PC-9 (cell line): ENCODE results near the gene RSF1. TPM values are rescaled to one million over a fixed set of nuclear protein-coding genes. Genes with fewer than 3 reads are reported as not detected.

ENCODE experiments used
- BruUV-seq: library from RNA; stranded (reverse); fragments of 400-500 nt; replicated peaks from 2 replicates; lab custom pipeline; 2021; lab: Mats Ljungman, UMichigan
- CTCF ChIA-PET: fragments of 300-600 bp; sonication (Branson Sonifier 250); formaldehyde crosslinking; loops from one replicate; lab custom pipeline; 2022; ENCODE audit warnings: antibody characterized with exemption; lab: Charles Lee
- POLR2A ChIA-PET: fragments of 300-600 bp; sonication (Branson Sonifier 250); formaldehyde crosslinking; loops from one replicate; lab custom pipeline; 2022; ENCODE audit warnings: antibody characterized with exemption; ENCODE audit not compliant: unreplicated experiment; lab: Charles Lee
- DNase-seq, 2 experiments: peaks; one replicate each; pipeline versions ENCODE4 v3.0.0 to v3.0.0-alpha.2; 2015 to 2022; ENCODE audit warnings: mixed read lengths in 1 of 2
- H2AFZ ChIP-seq: fragments of 200-600 bp; sonication (generic); 2 replicates; pipeline ENCODE4 v1.8.1; 2017; ENCODE audit warnings: antibody characterized with exemption
- H3F3A ChIP-seq: fragments of 200-600 bp; sonication (generic); 2 replicates; pipeline ENCODE4 v1.8.1; 2017; ENCODE audit warnings: antibody characterized with exemption, mild to moderate bottlenecking, low read depth; ENCODE audit not compliant: insufficient read depth
- H3K27ac ChIP-seq: fragments of 200-600 bp; sonication (generic); 2 replicates; pipeline ENCODE4 v1.6.1; 2016; ENCODE audit warnings: mixed run types
- H3K27me3 ChIP-seq: fragments of 200-600 bp; sonication (generic); 2 replicates; pipeline ENCODE4 v1.6.1; 2016; ENCODE audit warnings: low read depth, mixed run types; ENCODE audit not compliant: insufficient read depth
- H3K36me3 ChIP-seq: fragments of 200-600 bp; sonication (generic); 2 replicates; pipeline ENCODE4 v1.6.1; 2016; ENCODE audit warnings: low read depth, mixed run types
- H3K4me1 ChIP-seq: fragments of 200-600 bp; sonication (generic); replicated peaks from 2 replicates; pipeline ENCODE4 v1.6.1; 2016; ENCODE audit warnings: mixed run types; ENCODE audit not compliant: insufficient read depth
- H3K4me2 ChIP-seq: fragments of 200-600 bp; sonication (generic); 2 replicates; pipeline ENCODE4 v1.6.1; 2017; ENCODE audit warnings: mixed run types
- H3K4me3 ChIP-seq: fragments of 200-600 bp; sonication (generic); 2 replicates; pipeline ENCODE4 v1.6.1; 2016; ENCODE audit warnings: mixed run types
- H3K79me2 ChIP-seq: fragments of 200-600 bp; sonication (generic); 2 replicates; pipeline ENCODE4 v1.6.1; 2017; ENCODE audit warnings: low read depth, mixed run types
- H3K9me2 ChIP-seq: fragments of 200-600 bp; sonication (generic); 2 replicates; pipeline ENCODE4 v1.8.1; 2017; ENCODE audit warnings: mild to moderate bottlenecking; ENCODE audit not compliant: insufficient read depth
- H3K9me3 ChIP-seq: fragments of 200-600 bp; sonication (generic); 2 replicates; pipeline ENCODE4 v1.8.1; 2016; ENCODE audit warnings: low read depth; ENCODE audit not compliant: insufficient read depth
- H4K20me1 ChIP-seq: fragments of 200-600 bp; sonication (generic); 2 replicates; pipeline ENCODE4 v1.8.1; 2017; ENCODE audit not compliant: insufficient read depth
- CTCF ChIP-seq: fragments of 200-600 bp; sonication (generic); conservative IDR thresholded peaks from 2 replicates; pipeline ENCODE4 v1.6.1; 2017; ENCODE audit warnings: mixed run types, antibody characterized with exemption, mild to moderate bottlenecking, moderate library complexity
- EZH2 ChIP-seq: fragments of 200-600 bp; sonication (generic); IDR thresholded peaks from 2 replicates; pipeline ENCODE4 v1.8.0; 2017; ENCODE audit warnings: antibody characterized with exemption, low read depth
- intact Hi-C: fragments of 100-400 bp; cut with micrococcal nuclease; formaldehyde crosslinking; loops from one replicate; pipeline ENCODE4 v1.10.0; 2022; ENCODE audit not compliant: unreplicated experiment
- total RNA-seq: library from RNA; stranded (reverse); gene quantifications from 2 replicates; pipeline ENCODE4 v1.2.3, GENCODE V29; 2021

The RSF1 gene
- total RNA-seq, 1 experiment from 2014 or later: 110 TPM

GRCh38 chr11:77753230-77753629, 67.3 kb downstream of the RSF1 start:
- TF ChIP-seq EZH2: no peak
- TF ChIP-seq CTCF: no peak

GRCh38 chr11:77752516-77752915, 68.0 kb downstream of the RSF1 start:
- Histone ChIP-seq H3F3A (0 out of 2 replicates have a peak, but pooled peaks cover 4% of the 10 kb centered on the region), H3K27ac (no peak overlapping the region), H3K27me3 (no peaks in the 10 kb centered on the region), H3K79me2 (peaks cover 7% of the 10 kb centered on the region; the same call in 1 of the 2 replicates), H4K20me1 (peaks cover 26% of the 10 kb centered on the region; the same call in 1 of the 2 replicates), H3K9me2 (no peaks in the 10 kb centered on the region), H3K4me3 (no peak overlapping the region), H3K4me1 (peaks cover 5% of the 10 kb centered on the region), H3K36me3 (peaks cover 23% of the 10 kb centered on the region), H3K9me3 (no peaks in the 10 kb centered on the region), H2AFZ (no peak overlapping the region), H3K4me2 (no peak overlapping the region)
- intact Hi-C loops: no loop called here
- TF ChIP-seq CTCF (no peak), EZH2 (no peak)
- POLR2A ChIA-PET: no interaction called here
- BruUV-seq: no TSS peak
- CTCF ChIA-PET: no interaction called here
- no peak for DNase-seq

More at GRCh38 chr11:77753230-77753629, 67.3 kb downstream of the RSF1 start:
- no peak overlapping the region for H3K27ac ChIP-seq
- H3K79me2 ChIP-seq: peaks cover 7% of the 10 kb centered on the region; the same call in 1 of the 2 replicates
- no peak overlapping the region for H2AFZ ChIP-seq
- H3F3A ChIP-seq: no peaks in the 10 kb centered on the region
- no peaks in the 10 kb centered on the region for H3K9me3 ChIP-seq
- BruUV-seq: no TSS peak
- CTCF ChIA-PET: no interaction called here
- H3K36me3 ChIP-seq: peaks cover 23% of the 10 kb centered on the region
- H3K4me3 ChIP-seq: no peak overlapping the region
- no peaks in the 10 kb centered on the region for H3K27me3 ChIP-seq
- no peak overlapping the region for H3K4me2 ChIP-seq
- peaks cover 26% of the 10 kb centered on the region; the same call in 1 of the 2 replicates for H4K20me1 ChIP-seq
- DNase-seq: no peak
- intact Hi-C loops: no loop called here
- H3K4me1 ChIP-seq: no peaks in the 10 kb centered on the region
- H3K9me2 ChIP-seq: no peaks in the 10 kb centered on the region
- POLR2A ChIA-PET: no interaction called here

- H3K4me2 ChIP-seq: no peak overlapping the region
- peaks cover 19% of the 10 kb centered on the region; the same call in 1 of the 2 replicates for H4K20me1 ChIP-seq
- no peaks in the 10 kb centered on the region for H3K9me2 ChIP-seq
- no TSS peak for BruUV-seq
- CTCF ChIA-PET: no interaction called here
- no peaks in the 10 kb centered on the region for H3K27me3 ChIP-seq
- H3F3A ChIP-seq: 0 out of 2 replicates have a peak, but pooled peaks cover 4% of the 10 kb centered on the region
- H2AFZ ChIP-seq: no peak overlapping the region
- no peak overlapping the region for H3K27ac ChIP-seq
- H3K4me3 ChIP-seq: no peak overlapping the region
- POLR2A ChIA-PET: interaction anchor here (0.6 kb wide), 1 partner anchor 37 kb away, joined by 3 read pairs; no protein-coding TSS in a partner anchor
- intact Hi-C loops: no loop called here
- TF ChIP-seq EZH2: no peak
- TF ChIP-seq CTCF: no peak
- peaks cover 19% of the 10 kb centered on the region for H3K36me3 ChIP-seq
- H3K79me2 ChIP-seq: peaks cover 7% of the 10 kb centered on the region; the same call in 1 of the 2 replicates
- no peak for DNase-seq
- peaks cover 10% of the 10 kb centered on the region for H3K4me1 ChIP-seq
- H3K9me3 ChIP-seq: no peaks in the 10 kb centered on the region
Measured at GRCh38 chr11:77750394-77751156, 69.9 kb downstream of the RSF1 start.
